Raji (cell line): ENCODE data around the gene AGR2.

Experiments
- POLR2A ChIP-seq: IDR thresholded peaks from 2 replicates; pipeline ENCODE4 v1.6.1; 2011; ENCODE audit warnings: low read depth, low read length, control low read depth; ENCODE audit not compliant: insufficient read depth

AGR2 gene

DNA sequence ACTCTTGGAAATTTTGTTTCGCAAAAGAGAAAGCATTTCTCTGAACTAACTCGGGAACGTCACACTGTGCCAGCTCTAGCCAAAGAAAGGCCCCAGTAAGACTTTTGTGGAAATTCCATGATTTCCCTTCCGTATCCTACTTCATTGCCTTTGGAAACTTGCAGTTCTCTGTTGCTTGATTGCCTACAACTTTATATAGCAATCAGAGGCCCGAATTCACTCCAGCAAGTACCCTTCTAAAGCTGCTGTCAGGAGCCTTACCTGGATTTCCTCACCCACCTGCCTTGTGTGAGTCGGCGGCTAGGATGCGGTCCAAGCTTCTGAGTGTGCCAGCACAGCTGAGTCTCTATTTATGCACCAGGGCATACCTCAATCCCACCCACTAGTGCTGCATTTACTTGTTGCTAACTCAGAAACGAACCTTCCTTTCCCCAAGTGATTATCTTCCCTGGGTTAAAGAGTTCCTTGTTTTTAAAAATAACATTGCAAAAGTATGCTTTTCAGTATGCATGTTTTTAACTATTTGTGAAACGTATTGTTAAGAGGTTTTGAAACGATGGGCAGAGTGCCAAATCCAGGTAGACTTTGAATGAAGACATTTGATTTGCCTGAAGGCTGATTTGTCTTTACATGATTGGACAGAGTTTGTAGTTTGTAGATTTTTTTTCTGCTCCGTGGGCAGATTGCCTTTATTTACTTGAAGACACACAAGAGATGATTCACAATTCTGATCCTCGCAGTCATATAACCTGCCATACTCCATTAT lies at the start of gene AGR2:
AGR2 (minus strand) TSS at position 326 of the 766 bp plus-strand sequence. CDS start 3,203 bp downstream, outside the sequence.
- no peak for TF ChIP-seq POLR2A

DNA sequence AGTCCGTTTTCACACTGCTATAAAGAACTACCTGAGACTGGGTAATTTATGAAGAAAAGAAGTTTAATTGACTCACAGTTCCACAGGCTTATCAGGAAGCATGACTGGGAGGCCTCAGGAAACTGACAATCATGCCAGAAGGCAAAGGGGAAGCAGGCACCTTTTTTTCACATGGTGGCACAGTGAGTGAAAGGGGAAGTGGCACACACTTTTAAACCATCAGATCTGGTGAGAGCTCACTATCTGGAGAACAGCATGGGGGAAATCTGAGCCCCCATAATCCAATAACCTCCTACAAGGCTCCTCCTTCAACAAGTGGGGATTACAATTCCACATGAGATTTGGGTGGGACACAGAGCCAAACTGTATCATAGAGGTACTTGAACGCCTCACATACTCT lies 47.0 kb upstream of the AGR2 start:
- TF ChIP-seq POLR2A, result no peak

DNA sequence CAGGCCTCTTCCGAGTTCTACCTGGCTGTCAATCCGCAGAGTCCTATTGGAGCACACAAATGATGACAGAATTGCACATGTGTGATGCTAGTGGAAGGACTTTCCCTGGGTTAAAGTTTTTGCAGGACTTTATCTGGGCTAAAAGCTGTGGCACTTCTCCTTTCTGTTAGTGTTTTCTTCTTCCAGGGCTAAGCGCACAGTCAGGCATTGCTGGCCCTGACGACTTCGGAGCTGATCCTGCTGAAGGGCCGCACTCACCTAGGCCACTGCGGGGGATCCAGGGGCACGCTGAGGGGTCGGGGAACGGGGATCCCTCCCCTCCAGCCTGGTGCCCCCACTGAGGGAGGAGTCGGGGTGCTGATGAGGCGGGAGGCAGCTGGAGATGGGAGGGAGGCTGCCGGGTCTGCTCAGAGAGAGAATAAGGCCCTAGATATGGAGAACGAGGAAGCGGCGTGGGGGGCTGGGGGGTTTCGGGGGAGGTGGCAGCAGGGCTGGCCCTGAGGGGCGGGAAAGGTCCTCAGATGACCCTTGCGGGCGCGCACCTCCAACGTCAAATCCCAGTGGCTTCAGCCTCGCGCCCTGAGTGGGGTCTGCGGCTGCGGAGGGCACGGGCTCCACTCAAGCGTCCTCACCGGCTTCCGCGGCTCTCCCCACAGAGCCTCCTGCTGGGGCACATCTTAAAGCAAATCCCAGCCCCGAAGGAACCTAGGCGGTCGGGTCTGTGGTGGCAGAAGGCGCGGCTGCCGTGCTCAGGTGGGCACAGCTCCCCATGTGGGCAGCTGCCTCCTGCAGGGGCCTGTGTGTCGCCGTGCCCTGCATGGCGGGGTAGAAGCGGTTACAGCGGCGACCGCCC lies 46.0 kb upstream of the AGR2 start:
- TF ChIP-seq POLR2A, result no peak

- TF ChIP-seq POLR2A, result no peak
Observed at GRCh38 chr7:16849296-16850148, 44.7 kb upstream of the AGR2 start.

GRCh38 chr7:16847381-16847860 lies 42.6 kb upstream of the AGR2 start:
- TF ChIP-seq POLR2A, result no peak

DNA sequence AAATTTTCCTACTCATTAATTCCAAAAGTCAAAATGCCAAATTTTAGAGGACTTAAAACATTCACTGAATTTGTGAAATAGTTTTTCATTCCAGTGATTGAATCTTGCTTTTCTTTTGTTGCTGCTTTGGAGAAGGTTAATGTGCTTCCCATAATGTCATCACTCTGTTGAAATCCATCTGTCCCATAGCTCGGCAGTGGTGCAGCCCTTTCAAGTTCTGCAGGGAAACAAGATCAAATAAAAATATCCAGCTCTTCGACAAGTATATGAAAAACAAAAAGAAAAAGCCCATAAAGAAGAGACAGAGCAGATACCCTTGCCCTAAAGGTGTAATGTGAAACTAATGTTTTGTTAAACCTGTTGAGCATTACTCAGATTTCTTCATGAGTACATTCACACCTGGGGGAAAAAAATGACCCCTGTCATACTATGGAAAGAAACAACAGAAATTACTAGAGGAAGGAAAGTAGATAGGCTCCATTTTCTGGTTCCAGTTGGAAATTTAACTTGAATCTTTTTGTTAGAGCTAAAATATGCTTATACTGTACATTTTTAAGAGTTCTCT lies 41.9 kb upstream of the AGR2 start:
- TF ChIP-seq POLR2A, result no peak

DNA sequence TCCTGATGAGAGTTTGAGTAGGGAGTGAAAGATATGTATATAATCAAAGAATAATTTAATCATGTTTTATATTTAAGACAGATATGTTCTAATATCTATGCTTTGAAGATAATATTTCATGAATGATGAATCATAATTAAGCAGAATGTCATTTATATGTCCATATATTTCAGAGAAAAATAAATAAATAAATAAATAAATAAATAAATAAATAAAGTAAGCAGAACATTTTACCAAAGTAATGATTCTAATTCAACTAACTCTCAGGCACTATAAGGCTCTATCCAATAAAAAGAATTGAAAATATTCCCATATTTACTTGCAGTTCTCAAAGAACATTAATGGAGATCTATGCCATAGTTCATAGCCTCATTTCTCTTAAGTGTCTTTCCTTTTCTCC lies 40.9 kb upstream of the AGR2 start:
- TF ChIP-seq POLR2A, result no peak

- no peak for TF ChIP-seq POLR2A
Observed at GRCh38 chr7:16841681-16842080, 36.9 kb upstream of the AGR2 start.

- TF ChIP-seq POLR2A, result no peak
Observed at GRCh38 chr7:16840094-16840493, 35.3 kb upstream of the AGR2 start.

DNA sequence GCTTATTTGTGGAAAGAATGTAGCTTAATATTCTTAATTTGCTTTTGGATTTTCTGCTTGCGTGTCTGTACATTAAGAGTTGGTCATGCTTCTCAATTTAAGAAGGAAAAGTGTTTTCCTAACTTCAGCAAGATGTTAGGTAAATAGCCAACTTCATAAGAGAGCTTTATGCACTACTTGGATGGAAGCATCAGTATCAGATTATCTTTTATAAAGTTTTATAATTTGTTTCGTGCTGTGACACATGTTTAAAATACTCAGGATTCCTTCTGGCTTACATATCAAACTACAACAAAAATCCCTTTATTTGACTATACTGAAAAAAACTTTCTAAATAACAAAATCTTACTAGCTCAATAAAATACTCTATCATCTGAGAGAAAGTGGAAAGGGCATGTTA lies 34.8 kb upstream of the AGR2 start:
- TF ChIP-seq POLR2A, result no peak

DNA sequence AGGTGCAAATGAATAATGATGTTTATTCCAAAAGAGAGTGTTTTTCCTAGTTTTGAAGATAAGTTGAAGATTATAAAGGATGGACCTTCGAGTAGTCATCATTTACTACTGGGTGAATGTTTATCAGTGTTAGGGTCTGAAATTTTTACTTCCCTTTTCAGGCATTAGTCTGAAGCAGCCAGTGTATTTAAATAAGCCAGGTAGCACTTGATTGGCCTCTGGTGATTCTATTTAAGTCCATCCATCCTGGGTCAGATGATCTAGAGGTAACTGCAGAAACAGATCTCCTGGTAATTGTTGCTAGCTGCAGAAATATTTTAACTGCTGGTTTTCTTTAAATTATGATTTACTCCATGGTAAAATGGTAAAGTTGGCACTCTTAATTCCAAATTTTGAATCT lies 34.1 kb upstream of the AGR2 start:
- no peak for TF ChIP-seq POLR2A

DNA sequence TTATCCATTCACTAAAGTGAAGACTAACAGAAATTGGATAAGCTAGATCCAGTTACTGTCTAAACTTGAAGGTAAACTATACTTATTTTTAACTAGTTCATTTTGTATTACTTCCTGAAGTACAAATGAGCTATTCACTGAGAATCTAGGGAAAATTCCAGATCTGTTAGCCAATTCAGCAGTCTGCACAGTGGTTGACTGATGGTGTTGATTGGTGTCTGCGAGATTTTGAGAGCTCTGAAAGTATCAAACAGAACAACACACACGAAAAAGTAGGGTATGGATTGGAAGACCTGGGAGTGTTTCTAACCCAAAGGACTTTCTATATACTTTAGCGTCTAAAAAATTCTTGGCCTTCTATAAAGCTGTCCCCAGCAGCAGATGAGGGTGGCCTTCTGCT lies 33.6 kb upstream of the AGR2 start:
- no peak for TF ChIP-seq POLR2A

DNA sequence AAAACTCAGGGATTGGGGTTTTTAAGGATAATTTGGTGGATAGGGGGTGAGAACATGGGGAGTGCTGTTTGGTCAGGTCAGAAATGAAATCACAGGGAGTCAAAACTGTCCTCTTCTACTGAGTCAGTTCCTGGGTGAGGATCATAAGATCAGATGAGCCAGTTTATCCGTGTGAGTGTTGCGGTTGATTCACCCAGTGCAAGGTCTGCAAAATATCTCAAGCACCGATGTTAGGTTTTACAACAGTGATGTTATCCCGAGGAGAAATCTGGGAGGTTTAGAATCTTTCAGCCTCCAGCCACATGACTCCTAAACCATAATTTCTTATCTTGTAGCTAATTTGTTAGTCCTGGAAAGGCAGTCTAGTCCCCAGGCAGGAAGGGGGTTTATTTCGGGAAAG lies 31.7 kb upstream of the AGR2 start:
- TF ChIP-seq POLR2A, result no peak

DNA sequence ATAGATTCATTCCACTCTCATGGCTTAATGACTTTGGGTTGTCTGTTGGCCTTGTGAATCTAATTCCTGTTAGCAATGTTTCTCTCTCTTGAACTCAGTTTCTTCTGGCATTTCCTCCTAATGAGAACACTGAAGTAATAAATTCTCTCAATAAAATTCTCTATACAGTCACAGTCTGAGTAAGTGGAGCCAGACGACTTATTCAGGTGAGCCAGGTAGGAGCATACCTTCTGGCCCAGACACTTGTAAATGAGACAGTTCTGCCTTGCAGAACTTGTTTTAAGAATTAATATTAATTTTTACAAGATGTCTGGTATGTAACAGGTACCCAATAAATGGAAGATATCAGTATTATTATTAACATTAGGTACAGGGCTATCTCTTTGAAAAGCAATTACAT lies 28.6 kb upstream of the AGR2 start:
- no peak for TF ChIP-seq POLR2A

DNA sequence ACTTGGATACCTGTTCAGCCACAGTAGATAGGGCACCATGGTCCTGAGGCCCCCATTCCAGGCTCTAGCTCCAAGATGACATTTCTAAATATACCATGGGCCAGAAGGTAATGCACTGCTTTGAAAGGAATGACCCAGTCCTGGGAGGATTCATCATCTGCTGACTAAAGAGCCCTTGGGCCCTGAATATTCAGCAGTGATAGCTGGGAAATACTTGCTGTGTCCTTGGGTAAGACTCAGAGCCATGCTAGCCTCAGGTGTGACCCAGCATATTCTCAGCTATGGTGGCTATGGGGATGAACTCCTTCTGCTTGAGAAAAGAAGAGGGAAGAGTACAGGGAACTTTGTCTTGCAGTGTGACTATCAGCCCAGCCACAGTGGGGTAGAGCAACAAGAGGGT lies 21.3 kb upstream of the AGR2 start:
- no peak for TF ChIP-seq POLR2A
